ENCODE results near the gene FANCG. TPM values are rescaled to one million over a fixed set of nuclear protein-coding genes. Genes with fewer than 3 reads are reported as not detected.

Gene FANCG
- total RNA-seq, 1 experiment from 2014 or later = 108 TPM

GRCh38 chr9:35079426-35080341 is at the start of gene FANCG (continued):
- TF ChIP-seq E2F5 (CRISPR knock-in tag; IDR thresholded peaks at IDR 0.05) (peak; percentile 94), ZNF232 (CRISPR knock-in tag; IDR thresholded peaks at IDR 0.05) (no peak), CBFB (CRISPR knock-in tag; IDR thresholded peaks at IDR 0.05; ENCODE audit: low read depth) (0 out of 2 replicates have a peak, but pooled peaks have one; percentile 54), GABPB1 (CRISPR knock-in tag; IDR thresholded peaks at IDR 0.05) (peak; percentile 61; the same call in 1 of the 2 replicates), FOXK1 (CRISPR knock-in tag; IDR thresholded peaks at IDR 0.05) (peak; percentile 46; the same call in 1 of the 2 replicates)

- no peaks in the 10 kb centered on the region for H3K36me3 Mint-ChIP-seq
- peaks cover 28% of the 10 kb centered on the region for H3K4me1 Mint-ChIP-seq
- peak overlapping the region; percentile 98 for H3K4me3 Mint-ChIP-seq
- peak; percentile 34 for ATAC-seq
- no peaks in the 10 kb centered on the region for H3K27me3 Mint-ChIP-seq (ENCODE audit: low read depth)
- TF ChIP-seq ETV6 (CRISPR knock-in tag; IDR thresholded peaks at IDR 0.05) = peak; percentile 53; the same call in 1 of the 2 replicates
- no peak for TF ChIP-seq NFATC4 (CRISPR knock-in tag; IDR thresholded peaks at IDR 0.05)
- TF ChIP-seq CTCF (IDR thresholded peaks at IDR 0.05) = peak; percentile 69
- TF ChIP-seq HMGXB4 (CRISPR knock-in tag; IDR thresholded peaks at IDR 0.05) = no peak
- TF ChIP-seq ATF2 (CRISPR knock-in tag; IDR thresholded peaks at IDR 0.05; ENCODE audit: borderline replicate concordance, low read depth) = no peak
- no peak for TF ChIP-seq ZNF138 (CRISPR knock-in tag; conservative IDR thresholded peaks at IDR 0.05)
- no peaks in the 10 kb centered on the region for H3K9me3 Mint-ChIP-seq
- peak overlapping the region; percentile 96 for H3K27ac Mint-ChIP-seq
- ChIA-PET POLR2A (interaction anchor here (1.5 kb wide), 1 partner anchor 46 kb away, joined by 5 read pairs; no protein-coding TSS in a partner anchor), CTCF (interaction anchor here (0.7 to 3.4 kb wide), 30 partner anchors 10 to 437 kb away, joined by 3 to 77 read pairs (median 4); partner anchors contain the start of genes PIGO, RUSC2, STOML2 and UNC13B)
- peak; percentile 92 for DNase-seq (ENCODE audit: low spot score)
Observed at GRCh38 chr9:35116898-35117551, 37.3 kb upstream of the FANCG start.

- peak overlapping the region; percentile 96 for H3K27ac Mint-ChIP-seq
- POLR2A ChIA-PET = interaction anchor here (0.6 to 1.9 kb wide), 4 partner anchors 20 to 127 kb away, joined by 3 to 7 read pairs (median 4); partner anchors contain the start of genes DNAJB5, PIGO and UNC13B
- no peaks in the 10 kb centered on the region for H3K36me3 Mint-ChIP-seq
- H3K4me1 Mint-ChIP-seq = peaks cover 31% of the 10 kb centered on the region
- peak overlapping the region; percentile 98 for H3K4me3 Mint-ChIP-seq
- ATAC-seq (no peak), DNase-seq (ENCODE audit: low spot score) (no peak)
- H3K27me3 Mint-ChIP-seq (ENCODE audit: low read depth) = no peaks in the 10 kb centered on the region
- no peaks in the 10 kb centered on the region for H3K9me3 Mint-ChIP-seq
- CTCF ChIA-PET = interaction anchor here (0.7 to 3.4 kb wide), 27 partner anchors 10 to 437 kb away, joined by 3 to 77 read pairs (median 5); partner anchors contain the start of genes PIGO, RUSC2, STOML2 and UNC13B
- TF ChIP-seq ZNF121 (CRISPR knock-in tag; IDR thresholded peaks at IDR 0.05) (no peak), TEAD1 (CRISPR knock-in tag; IDR thresholded peaks at IDR 0.05) (no peak), CBFB (CRISPR knock-in tag; IDR thresholded peaks at IDR 0.05; ENCODE audit: low read depth) (no peak), ZNF281 (CRISPR knock-in tag; IDR thresholded peaks at IDR 0.05) (no peak), HMGXB4 (CRISPR knock-in tag; IDR thresholded peaks at IDR 0.05) (no peak), TP53 (CRISPR knock-in tag; IDR thresholded peaks at IDR 0.05) (no peak), NR3C1 (CRISPR knock-in tag; conservative IDR thresholded peaks at IDR 0.05; ENCODE audit: low read depth) (no peak), JUN (CRISPR knock-in tag; IDR thresholded peaks at IDR 0.05) (no peak), RELA (CRISPR knock-in tag; IDR thresholded peaks at IDR 0.05; ENCODE audit: borderline replicate concordance) (no peak), FOXJ3 (CRISPR knock-in tag; IDR thresholded peaks at IDR 0.05; ENCODE audit: borderline replicate concordance) (no peak)
Observed at GRCh38 chr9:35116539-35116897, 36.8 kb upstream of the FANCG start.

All from WTC11 (cell line).